Measurements from ENCODE around the gene WDR37. TPM values are rescaled to one million over a fixed set of nuclear protein-coding genes. Genes with fewer than 3 reads are reported as not detected.

Gene WDR37
- total and polyA plus RNA-seq, 9 of the 15 experiments (the other 6 are each of a cell fraction or from before 2014, with no cell fraction given) = 2.3 to 11.6 (median 6.7) TPM

GRCh38 chr10:1173091-1173490 is 116.9 kb downstream of the WDR37 start:
- no peak overlapping the region for H3K4me3 ChIP-seq
- H3K27me3 ChIP-seq (ENCODE audit: control insufficient read depth in 2 of 2, insufficient read depth in 2 of 2, low read length in 2 of 2) = peaks cover 39 to 85% of the 10 kb centered on the region in 2 experiments
- 9% methylated on average over 27 of the region's 27 CpGs for WGBS (ENCODE audit: insufficient coverage, low coverage, missing lambda C conversion rate)
- no peak overlapping the region for H3K27ac ChIP-seq (ENCODE audit: extremely low read depth, low read depth, low read length)
- no peak overlapping the region for H3K4me2 ChIP-seq (ENCODE audit: insufficient read depth, low read length)
- ChIA-PET POLR2A (interaction anchor here (1.6 to 3.5 kb wide), 3 partner anchors 9 to 12 kb away, joined by 4 to 11 read pairs (median 5); no protein-coding TSS in a partner anchor), CTCF (ENCODE audit: low intra/inter-chr PET ratio) (no interaction called here)
- no peaks in the 10 kb centered on the region for H3K36me3 ChIP-seq (ENCODE audit: control insufficient read depth, insufficient read depth, low read length)
- no TSS peak for BruUV-seq (replicated peaks)
- H3K9ac ChIP-seq (ENCODE audit: insufficient read depth in 1 of 2, low read depth in 2 of 2, low read length in 2 of 2) = no peak overlapping the region; a peak in 1 of 4 replicates
- H2AFZ ChIP-seq (ENCODE audit: low read depth, low read length) = no peak overlapping the region
- H4K20me1 ChIP-seq (replicated peaks; ENCODE audit: control insufficient read depth, insufficient read depth, low read length) = peaks cover 33% of the 10 kb centered on the region
- DNase-seq (ENCODE audit: extremely low read depth in 1 of 4, low spot score in 3 of 4) (no peak), FAIRE-seq (no peak), ATAC-seq (no peak)
- H3K9me1 ChIP-seq (ENCODE audit: control insufficient read depth, insufficient read depth, low read length) = peaks cover 6% of the 10 kb centered on the region
- no peak for TF ChIP-seq SRSF3 (IDR thresholded peaks at IDR 0.05; ENCODE audit: insufficient read depth, low read length)
- TF ChIP-seq, protein P1, sequence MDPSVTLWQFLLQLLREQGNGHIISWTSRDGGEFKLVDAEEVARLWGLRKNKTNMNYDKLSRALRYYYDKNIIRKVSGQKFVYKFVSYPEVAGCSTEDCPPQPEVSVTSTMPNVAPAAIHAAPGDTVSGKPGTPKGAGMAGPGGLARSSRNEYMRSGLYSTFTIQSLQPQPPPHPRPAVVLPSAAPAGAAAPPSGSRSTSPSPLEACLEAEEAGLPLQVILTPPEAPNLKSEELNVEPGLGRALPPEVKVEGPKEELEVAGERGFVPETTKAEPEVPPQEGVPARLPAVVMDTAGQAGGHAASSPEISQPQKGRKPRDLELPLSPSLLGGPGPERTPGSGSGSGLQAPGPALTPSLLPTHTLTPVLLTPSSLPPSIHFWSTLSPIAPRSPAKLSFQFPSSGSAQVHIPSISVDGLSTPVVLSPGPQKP (CRISPR knock-in tag; IDR thresholded peaks at IDR 0.05) = no peak
- TF ChIP-seq, protein P2, sequence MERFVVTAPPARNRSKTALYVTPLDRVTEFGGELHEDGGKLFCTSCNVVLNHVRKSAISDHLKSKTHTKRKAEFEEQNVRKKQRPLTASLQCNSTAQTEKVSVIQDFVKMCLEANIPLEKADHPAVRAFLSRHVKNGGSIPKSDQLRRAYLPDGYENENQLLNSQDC (CRISPR knock-in tag; IDR thresholded peaks at IDR 0.05) = no peak
- no peak for TF ChIP-seq COPS2 (conservative IDR thresholded peaks at IDR 0.05)
- TF ChIP-seq STAT6 (CRISPR knock-in tag; IDR thresholded peaks at IDR 0.05) = no peak
- TF ChIP-seq GABPB1 (CRISPR knock-in tag; IDR thresholded peaks at IDR 0.05) = no peak
- no peak for TF ChIP-seq SREBF1 (IDR thresholded peaks at IDR 0.05; ENCODE audit: borderline replicate concordance, low read depth, low read length)
- TF ChIP-seq C11orf30 (IDR thresholded peaks at IDR 0.05; ENCODE audit: low read depth) = no peak
- TF ChIP-seq, protein P3, sequence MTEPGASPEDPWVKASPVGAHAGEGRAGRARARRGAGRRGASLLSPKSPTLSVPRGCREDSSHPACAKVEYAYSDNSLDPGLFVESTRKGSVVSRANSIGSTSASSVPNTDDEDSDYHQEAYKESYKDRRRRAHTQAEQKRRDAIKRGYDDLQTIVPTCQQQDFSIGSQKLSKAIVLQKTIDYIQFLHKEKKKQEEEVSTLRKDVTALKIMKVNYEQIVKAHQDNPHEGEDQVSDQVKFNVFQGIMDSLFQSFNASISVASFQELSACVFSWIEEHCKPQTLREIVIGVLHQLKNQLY (CRISPR knock-in tag; conservative IDR thresholded peaks at IDR 0.05) = no peak
- no peak for TF ChIP-seq BACH1 (tag; IDR thresholded peaks at IDR 0.05)
- H3K4me1 ChIP-seq (replicated peaks in 1 of 2; ENCODE audit: control insufficient read depth in 2 of 2, insufficient read depth in 2 of 2, low read length in 2 of 2) = peaks cover 0 to 6% of the 10 kb centered on the region in 2 experiments; a peak in 1 of 5 replicates
- H3K79me2 ChIP-seq (ENCODE audit: control insufficient read depth, insufficient read depth, low read length) = no peaks in the 10 kb centered on the region
- intact Hi-C loops (cut with micrococcal nuclease) = no loop called here
- in situ Hi-C loops (cut with MboI) = no loop called here
- H3K9me3 ChIP-seq (replicated peaks; ENCODE audit: control insufficient read depth, insufficient read depth, low read depth, low read length) = no peaks in the 10 kb centered on the region

Measured in K562 (cell line).